Measurements from ENCODE around the gene TIMM23B.
"Not testable (repeated sequence)": the region's sequence is repeated elsewhere in the genome, so short reads cannot be mapped to it uniquely, and the experiment has no call there.

- TF ChIP-seq CTCF (IDR thresholded peaks at IDR 0.05 in 2 of 3, conservative IDR thresholded peaks at IDR 0.05 in 1 of 3; ENCODE audit: borderline replicate concordance in 1 of 3, insufficient read depth in 1 of 3, low read depth in 2 of 3, low read length in 2 of 3); POLR2A (IDR thresholded peaks at IDR 0.05; ENCODE audit: borderline replicate concordance, extremely low read depth, insufficient read depth, insufficient read length); ZFX (IDR thresholded peaks at IDR 0.05); YY1 (IDR thresholded peaks at IDR 0.05; ENCODE audit: extremely low read depth, insufficient replicate concordance, low read depth, low read length); POLR2AphosphoS5 (IDR thresholded peaks at IDR 0.05; ENCODE audit: low read depth, low read length); MAX (IDR thresholded peaks at IDR 0.05); SIN3A (IDR thresholded peaks at IDR 0.05; ENCODE audit: low read depth); ZNF274 (IDR thresholded peaks at IDR 0.05; ENCODE audit: low read depth, low read length); SP1 (IDR thresholded peaks at IDR 0.05; ENCODE audit: low read depth); EZH2phosphoT487 (IDR thresholded peaks at IDR 0.05; ENCODE audit: borderline replicate concordance): not testable (repeated sequence)
Measured at GRCh38 chr10:49923572-49923971, 18.3 kb upstream of the TIMM23B start.
